ENCODE measurements around the gene MAP4K4. TPM values are rescaled to one million over a fixed set of nuclear protein-coding genes. Genes with fewer than 3 reads are reported as not detected.

The MAP4K4 gene
- total and polyA plus RNA-seq, 2 of the 13 experiments (the other 11 are each of a cell fraction or from before 2014, with no cell fraction given): 105 to 264 TPM

DNA sequence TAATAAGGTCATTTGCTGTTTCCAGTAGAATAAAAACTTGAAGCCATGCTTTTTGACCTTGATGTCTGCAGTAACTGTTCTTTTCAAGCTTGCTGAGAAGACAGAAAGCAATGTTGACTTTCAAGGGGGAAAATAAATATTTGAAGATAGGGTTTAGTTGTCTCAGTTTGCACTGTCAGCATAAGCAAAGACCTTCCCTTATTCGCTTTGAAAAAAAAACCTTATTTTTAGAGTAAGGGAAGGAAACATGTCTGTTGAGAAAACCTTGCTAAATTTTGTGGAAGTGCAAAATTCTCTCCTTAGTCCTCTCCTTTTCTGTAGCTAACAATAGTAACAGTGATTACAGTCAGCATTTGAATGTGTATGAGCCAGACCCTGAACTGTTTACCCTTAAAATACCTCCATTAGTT lies 43.1 kb downstream of the MAP4K4 start (continued):
- TF ChIP-seq, protein P1, sequence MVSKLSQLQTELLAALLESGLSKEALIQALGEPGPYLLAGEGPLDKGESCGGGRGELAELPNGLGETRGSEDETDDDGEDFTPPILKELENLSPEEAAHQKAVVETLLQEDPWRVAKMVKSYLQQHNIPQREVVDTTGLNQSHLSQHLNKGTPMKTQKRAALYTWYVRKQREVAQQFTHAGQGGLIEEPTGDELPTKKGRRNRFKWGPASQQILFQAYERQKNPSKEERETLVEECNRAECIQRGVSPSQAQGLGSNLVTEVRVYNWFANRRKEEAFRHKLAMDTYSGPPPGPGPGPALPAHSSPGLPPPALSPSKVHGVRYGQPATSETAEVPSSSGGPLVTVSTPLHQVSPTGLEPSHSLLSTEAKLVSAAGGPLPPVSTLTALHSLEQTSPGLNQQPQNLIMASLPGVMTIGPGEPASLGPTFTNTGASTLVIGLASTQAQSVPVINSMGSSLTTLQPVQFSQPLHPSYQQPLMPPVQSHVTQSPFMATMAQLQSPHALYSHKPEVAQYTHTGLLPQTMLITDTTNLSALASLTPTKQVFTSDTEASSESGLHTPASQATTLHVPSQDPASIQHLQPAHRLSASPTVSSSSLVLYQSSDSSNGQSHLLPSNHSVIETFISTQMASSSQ (IDR thresholded peaks at IDR 0.05; ENCODE audit: low read depth): no peak
- TF ChIP-seq, protein P1 (CRISPR knock-in tag; IDR thresholded peaks at IDR 0.05; ENCODE audit: borderline replicate concordance): peak; percentile 51; the same call in 1 of the 2 replicates
- no peak for TF ChIP-seq ZNF432 (CRISPR knock-in tag; IDR thresholded peaks at IDR 0.05; ENCODE audit: borderline replicate concordance)
- peak; percentile 87 for TF ChIP-seq NR2F2 (IDR thresholded peaks at IDR 0.05; ENCODE audit: borderline replicate concordance, low read depth)
- TF ChIP-seq ZNF567 (CRISPR knock-in tag; IDR thresholded peaks at IDR 0.05; ENCODE audit: borderline replicate concordance): no peak
- TF ChIP-seq, protein P2, sequence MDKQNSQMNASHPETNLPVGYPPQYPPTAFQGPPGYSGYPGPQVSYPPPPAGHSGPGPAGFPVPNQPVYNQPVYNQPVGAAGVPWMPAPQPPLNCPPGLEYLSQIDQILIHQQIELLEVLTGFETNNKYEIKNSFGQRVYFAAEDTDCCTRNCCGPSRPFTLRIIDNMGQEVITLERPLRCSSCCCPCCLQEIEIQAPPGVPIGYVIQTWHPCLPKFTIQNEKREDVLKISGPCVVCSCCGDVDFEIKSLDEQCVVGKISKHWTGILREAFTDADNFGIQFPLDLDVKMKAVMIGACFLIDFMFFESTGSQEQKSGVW (CRISPR knock-in tag; IDR thresholded peaks at IDR 0.05; ENCODE audit: borderline replicate concordance): no peak
- TF ChIP-seq HOXA5 (CRISPR knock-in tag; IDR thresholded peaks at IDR 0.05): 0 out of 2 replicates have a peak, but pooled peaks have one; percentile 10
- TF ChIP-seq, protein P3, sequence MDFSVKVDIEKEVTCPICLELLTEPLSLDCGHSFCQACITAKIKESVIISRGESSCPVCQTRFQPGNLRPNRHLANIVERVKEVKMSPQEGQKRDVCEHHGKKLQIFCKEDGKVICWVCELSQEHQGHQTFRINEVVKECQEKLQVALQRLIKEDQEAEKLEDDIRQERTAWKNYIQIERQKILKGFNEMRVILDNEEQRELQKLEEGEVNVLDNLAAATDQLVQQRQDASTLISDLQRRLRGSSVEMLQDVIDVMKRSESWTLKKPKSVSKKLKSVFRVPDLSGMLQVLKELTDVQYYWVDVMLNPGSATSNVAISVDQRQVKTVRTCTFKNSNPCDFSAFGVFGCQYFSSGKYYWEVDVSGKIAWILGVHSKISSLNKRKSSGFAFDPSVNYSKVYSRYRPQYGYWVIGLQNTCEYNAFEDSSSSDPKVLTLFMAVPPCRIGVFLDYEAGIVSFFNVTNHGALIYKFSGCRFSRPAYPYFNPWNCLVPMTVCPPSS (IDR thresholded peaks at IDR 0.05): no peak
- TF ChIP-seq TP53 (CRISPR knock-in tag; conservative IDR thresholded peaks at IDR 0.05): no peak
- TF ChIP-seq RBAK (CRISPR knock-in tag; IDR thresholded peaks at IDR 0.05): peak; percentile 97
- TF ChIP-seq, protein P4, sequence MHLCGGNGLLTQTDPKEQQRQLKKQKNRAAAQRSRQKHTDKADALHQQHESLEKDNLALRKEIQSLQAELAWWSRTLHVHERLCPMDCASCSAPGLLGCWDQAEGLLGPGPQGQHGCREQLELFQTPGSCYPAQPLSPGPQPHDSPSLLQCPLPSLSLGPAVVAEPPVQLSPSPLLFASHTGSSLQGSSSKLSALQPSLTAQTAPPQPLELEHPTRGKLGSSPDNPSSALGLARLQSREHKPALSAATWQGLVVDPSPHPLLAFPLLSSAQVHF (CRISPR knock-in tag; IDR thresholded peaks at IDR 0.05): no peak
- 0 out of 2 replicates have a peak, but pooled peaks have one; percentile 11 for TF ChIP-seq MIXL1 (CRISPR knock-in tag; IDR thresholded peaks at IDR 0.05)
- TF ChIP-seq CBX2 (IDR thresholded peaks at IDR 0.05; ENCODE audit: low read depth, low read length): no peak
- no peak for TF ChIP-seq CBX2 (CRISPR knock-in tag; IDR thresholded peaks at IDR 0.05; ENCODE audit: low read depth)
- no peak for TF ChIP-seq ZNF263 (CRISPR knock-in tag; IDR thresholded peaks at IDR 0.05)
- TF ChIP-seq PRPF4 (IDR thresholded peaks at IDR 0.05; ENCODE audit: low read depth, low read length, poor library complexity, severe bottlenecking): no peak
- TF ChIP-seq TGIF2 (CRISPR knock-in tag; IDR thresholded peaks at IDR 0.05): 0 out of 2 replicates have a peak, but pooled peaks have one; percentile 27
- TF ChIP-seq KAT7 (CRISPR knock-in tag; IDR thresholded peaks at IDR 0.05; ENCODE audit: borderline replicate concordance): peak; percentile 15; the same call in 1 of the 2 replicates
- peak; percentile 97 for TF ChIP-seq FOXA3 (CRISPR knock-in tag; IDR thresholded peaks at IDR 0.05)
- TF ChIP-seq ARNT2 (CRISPR knock-in tag; IDR thresholded peaks at IDR 0.05; ENCODE audit: low read depth): no peak
- TF ChIP-seq BCL6 (CRISPR knock-in tag; IDR thresholded peaks at IDR 0.05): peak; percentile 91
- TF ChIP-seq ZNF160 (CRISPR knock-in tag; IDR thresholded peaks at IDR 0.05): no peak
- no peak for TF ChIP-seq ZFX (CRISPR knock-in tag; IDR thresholded peaks at IDR 0.05; ENCODE audit: low read depth)
- peak; percentile 89 for TF ChIP-seq HMG20A (CRISPR knock-in tag; IDR thresholded peaks at IDR 0.05; ENCODE audit: borderline replicate concordance)
- peak; percentile 58 for TF ChIP-seq HNF4A (CRISPR knock-in tag; IDR thresholded peaks at IDR 0.05)
- TF ChIP-seq THAP11 (CRISPR knock-in tag; IDR thresholded peaks at IDR 0.05): peak; percentile 47
- TF ChIP-seq ZNF547 (CRISPR knock-in tag; IDR thresholded peaks at IDR 0.05): no peak
